HG03025 (cell line): ENCODE measurements around the gene MYO1E.
A peak's percentile ranks its signal among the peaks of the same experiment; 100 is the strongest.
"Not testable (repeated sequence)": the region's sequence is repeated elsewhere in the genome, so short reads cannot be mapped to it uniquely, and the experiment has no call there.

Experiments used
- ATAC-seq: cut with Tn5 transposase; IDR thresholded peaks from one replicate; pipeline ENCODE4 v1.9.1; 2021; ENCODE audit warnings: mild to moderate bottlenecking, moderate library complexity; ENCODE audit not compliant: unreplicated experiment, low FRiP score

Gene MYO1E

GRCh38 chr15:59372352-59373211 lies at the start of gene MYO1E:
MYO1E (minus strand) TSS chr15:59372871; CDS start chr15:59372500, 371 bp downstream.
- ATAC-seq: peak; percentile 49

GRCh38 chr15:59420986-59421618 lies 48.4 kb upstream of the MYO1E start:
- no peak for ATAC-seq

GRCh38 chr15:59420108-59420507 lies 47.4 kb upstream of the MYO1E start:
- ATAC-seq: no peak

DNA sequence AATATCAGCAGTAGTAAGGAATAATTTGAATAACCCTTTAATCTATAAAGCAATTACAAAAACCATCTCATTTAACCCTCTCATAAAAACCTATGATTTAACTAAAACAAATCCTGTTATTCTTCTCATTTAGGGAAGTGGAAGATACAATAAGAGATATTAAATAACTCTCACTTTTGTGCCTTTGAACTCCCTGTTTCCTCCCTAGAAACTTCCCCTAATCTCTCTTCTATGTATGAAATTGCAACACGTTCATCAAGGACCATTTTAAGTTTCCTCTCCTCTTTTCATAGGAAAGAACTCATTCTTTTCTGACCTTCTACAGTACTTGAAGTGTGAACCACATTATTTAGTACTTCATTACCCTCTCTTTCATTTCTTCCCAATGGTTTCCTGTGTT lies 46.5 kb upstream of the MYO1E start:
- no peak for ATAC-seq

DNA sequence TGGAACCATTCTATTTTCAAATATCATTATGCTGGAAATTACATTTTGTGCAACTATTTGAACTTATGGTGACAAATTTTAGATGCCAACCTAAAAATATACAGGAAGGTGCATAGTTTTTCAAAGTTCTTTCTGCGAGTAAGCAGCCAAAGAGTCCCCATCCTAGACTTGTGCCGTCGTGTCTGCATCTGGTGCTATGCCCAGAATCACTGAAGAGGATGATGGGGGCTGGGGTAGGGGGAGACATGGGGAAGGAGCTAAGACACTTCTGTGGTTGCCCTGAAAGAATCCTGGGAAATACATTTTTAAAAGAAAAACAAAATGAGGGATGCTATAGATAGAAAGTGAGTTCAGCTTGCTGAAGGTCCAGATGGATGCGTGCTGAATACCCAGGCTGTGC lies 44.1 kb upstream of the MYO1E start:
- no peak for ATAC-seq

DNA sequence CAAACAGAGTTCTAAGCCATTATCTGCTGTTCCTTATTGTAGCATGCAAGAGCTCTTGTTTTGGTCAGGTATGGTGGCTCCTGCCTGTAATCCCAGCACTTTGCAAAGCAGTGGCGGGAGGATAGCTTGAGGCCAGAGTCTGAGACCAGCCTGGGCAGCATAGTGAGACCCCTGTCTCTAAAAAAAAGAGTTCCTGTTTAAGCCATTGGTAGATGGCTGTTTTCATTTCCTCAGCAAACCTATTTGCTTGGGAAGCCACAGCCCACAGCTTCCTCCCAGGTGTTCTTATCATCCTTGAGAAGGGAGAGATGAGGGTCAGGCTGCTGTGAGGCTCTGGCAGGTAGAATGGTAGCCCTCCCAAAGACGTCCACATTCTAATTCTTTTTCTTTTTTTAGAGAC lies 40.9 kb upstream of the MYO1E start:
- ATAC-seq: no peak

DNA sequence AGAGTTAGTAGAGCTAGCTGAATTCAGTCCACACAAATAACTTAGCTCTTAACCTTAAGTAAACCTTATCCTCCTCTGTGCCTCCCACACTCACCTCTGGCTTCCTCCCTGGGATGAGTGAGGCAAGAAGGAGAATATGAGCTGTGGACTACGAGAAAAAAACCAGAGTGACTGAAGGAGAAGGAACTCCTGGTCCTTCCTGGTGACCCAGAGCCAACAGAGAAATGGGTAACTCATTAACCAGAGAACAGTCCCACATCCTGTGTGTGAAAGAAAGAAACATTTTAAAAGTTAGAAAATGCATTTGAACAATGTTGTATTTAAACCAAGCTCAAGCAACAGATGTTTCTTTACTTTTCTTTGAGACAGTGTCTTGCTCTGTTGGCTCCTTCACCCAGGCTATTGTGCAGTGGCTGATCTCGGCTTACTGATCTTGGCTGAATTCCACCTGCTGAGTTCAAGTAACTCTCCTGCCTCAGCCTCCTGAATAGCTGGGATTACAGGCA lies 37.8 kb upstream of the MYO1E start:
- no peak for ATAC-seq

DNA sequence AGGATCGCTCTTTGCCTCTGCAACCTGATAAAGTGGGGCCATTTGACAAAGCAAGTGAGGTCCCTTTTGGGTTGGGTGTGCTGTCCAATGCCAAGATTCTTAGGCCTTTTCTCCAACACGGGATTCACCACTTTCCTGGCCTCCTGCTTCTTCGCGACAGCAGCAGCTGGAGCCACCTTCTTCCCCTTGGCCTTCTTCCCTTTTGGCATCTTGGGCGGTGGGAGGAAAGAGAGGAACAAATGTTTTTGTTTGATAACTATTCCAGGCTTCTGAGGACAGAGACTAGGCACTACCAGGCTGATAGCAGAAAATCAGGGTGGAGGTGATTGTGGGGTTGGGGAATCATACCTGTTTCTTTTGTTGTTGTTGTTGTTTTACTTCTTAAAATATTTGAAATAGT lies 35.3 kb upstream of the MYO1E start:
- ATAC-seq: no peak

- ATAC-seq: no peak
These were observed 33.8 kb upstream of the MYO1E start for GRCh38 chr15:59406446-59406845.

- ATAC-seq: no peak
These were observed 32.4 kb upstream of the MYO1E start for GRCh38 chr15:59405079-59405478.

DNA sequence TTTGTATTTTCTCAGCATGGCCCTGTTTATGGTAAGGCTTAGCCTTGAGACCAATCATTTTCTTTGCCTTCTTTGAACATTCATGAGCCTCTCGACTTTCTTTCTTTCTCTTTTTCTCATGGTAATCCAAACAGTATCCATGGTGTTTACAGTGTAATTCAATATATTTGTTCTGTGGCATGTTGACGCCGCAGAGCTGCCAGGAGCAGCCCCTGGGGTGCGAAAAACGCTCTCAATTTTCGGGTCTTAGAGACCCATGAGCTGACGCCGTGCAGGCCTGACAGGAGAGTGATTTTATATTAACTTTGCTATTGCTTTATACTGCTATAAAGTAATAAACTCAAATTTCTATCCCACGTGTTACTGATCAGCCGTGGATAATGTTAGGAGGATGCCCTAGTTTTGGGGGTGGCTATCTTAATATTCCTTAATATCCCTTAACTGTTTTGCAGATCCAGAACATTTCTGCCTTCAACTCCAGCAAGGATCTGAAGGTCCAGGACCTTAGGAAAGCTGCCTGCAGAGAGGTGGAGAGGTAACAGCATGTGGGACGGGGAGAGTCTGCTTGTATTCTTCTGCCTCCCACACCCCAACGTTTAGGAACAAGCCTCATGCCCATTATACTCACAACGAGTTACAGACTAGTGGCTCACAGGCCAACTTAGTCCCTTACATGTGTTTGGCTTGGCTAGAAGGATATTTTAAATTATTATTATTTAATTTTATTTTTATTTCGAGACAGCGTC lies 29.3 kb upstream of the MYO1E start:
- ATAC-seq: no peak

GRCh38 chr15:59401051-59401823 lies 28.6 kb upstream of the MYO1E start:
- ATAC-seq: not testable (repeated sequence)

- ATAC-seq: peak; percentile 23
These were observed 27.6 kb upstream of the MYO1E start for GRCh38 chr15:59400103-59400813.

GRCh38 chr15:59399465-59400102 lies 26.9 kb upstream of the MYO1E start:
- peak; percentile 70 for ATAC-seq

DNA sequence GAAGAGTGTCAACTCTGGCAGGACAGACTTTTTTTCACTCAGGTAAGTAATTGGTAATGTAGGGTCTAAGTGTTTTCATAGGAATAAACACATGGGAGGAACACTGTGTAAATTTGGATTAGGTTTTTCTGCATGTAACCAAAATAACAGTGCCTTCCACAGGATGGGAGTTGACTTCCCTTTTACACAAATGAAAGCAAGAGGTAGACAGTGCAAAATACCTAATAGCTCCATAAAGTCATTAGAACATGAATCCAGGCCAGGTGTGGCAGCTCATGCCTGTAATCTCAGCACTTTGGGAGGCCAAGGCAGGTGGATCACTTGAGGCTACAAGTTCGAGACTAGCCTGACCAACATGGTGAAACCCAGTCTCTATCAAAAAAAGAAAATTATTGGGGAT lies 25.5 kb upstream of the MYO1E start:
- no peak for ATAC-seq

GRCh38 chr15:59396679-59397078 lies 24.0 kb upstream of the MYO1E start:
- no peak for ATAC-seq

DNA sequence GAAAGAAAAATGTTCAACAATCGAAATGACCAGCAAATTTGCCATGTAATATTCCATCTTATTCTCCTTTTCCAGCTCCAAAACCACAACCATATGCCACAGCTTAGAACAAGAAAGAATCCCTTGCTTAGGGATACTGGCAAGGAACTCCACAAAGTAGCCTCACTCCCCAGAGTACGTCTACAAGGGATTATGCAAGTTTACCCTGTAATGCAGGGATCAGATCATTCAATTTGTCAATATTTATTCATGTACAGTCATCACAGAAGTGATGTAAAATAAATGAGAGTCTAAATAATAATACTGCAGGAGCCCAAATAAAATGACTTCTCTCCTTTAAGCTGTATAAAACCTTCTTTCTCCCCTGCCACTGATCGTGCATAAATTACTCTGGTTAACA lies 23.5 kb upstream of the MYO1E start:
- no peak for ATAC-seq

DNA sequence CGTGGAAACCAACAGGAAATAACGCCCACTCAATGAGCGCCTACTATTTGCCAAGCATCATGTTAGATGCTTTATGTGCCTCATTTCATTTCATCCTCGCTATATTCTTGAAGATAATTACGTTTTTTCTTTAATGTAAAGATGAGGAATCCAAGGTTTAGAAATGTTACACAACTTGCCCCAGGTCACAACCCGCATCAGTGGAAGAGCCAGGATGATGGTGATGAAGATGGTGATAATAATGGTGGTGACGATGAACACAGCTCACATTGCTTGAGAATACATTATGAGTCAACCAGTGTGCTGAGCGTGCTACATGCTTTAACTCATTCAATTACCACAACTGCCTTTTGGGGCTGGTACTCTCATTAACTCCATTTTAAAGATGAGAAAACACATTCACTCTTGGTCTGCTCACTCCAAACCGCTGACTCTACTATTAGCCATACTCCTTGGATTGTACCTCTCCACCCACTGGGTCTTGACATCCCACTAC lies 21.5 kb upstream of the MYO1E start:
- ATAC-seq: no peak

DNA sequence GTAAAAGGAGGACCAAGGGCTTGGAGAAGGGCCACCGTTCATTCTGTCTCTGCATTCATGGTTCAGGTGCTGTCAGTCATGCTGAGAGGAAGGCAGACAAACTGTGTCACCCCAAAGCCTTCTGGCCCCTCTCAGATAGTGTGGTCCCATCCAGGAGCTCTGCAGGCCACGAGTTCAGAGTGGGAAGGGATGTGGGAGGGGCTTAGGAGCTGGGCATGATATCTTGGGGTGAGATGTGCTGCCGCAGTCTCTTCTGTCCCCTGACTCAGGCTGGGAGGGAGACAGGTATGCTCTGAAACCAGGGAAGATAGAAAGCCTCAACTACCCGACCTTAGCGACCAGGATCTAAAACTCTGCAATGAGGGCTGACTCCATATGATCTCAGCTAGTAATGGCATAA lies 19.6 kb upstream of the MYO1E start:
- ATAC-seq: no peak
